ENCODE results near the gene TRAPPC6A.

Gene TRAPPC6A, protein sequence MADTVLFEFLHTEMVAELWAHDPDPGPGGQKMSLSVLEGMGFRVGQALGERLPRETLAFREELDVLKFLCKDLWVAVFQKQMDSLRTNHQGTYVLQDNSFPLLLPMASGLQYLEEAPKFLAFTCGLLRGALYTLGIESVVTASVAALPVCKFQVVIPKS

DNA sequence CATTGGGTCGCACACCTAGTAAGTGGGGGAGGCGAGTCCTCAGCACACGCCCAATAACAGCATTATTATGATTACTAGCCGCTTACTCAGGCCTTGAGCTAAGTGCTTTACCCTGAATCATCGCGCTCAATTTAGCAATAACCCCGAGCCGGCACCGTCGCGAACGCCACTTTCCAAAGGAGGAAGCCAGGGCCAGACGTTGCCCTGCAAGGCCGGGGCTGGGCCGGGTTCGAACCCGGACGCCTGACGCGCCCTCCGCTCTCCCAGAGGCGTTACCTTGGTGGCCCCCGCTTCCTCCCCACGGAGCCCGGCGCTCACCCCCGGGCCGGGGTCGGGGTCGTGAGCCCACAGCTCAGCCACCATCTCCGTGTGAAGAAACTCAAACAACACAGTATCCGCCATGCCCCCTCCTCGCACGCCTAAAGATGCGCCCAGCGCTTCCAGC, at the start of gene TRAPPC6A:
Gene TRAPPC6A (minus strand): TSS at position 421 of the 445 bp plus-strand sequence. CDS start 19 bp downstream, at position 402.
- Histone ChIP-seq H3K36me3 (ENCODE audit: insufficient read depth, low read length) (peaks cover 9% of the 10 kb centered on the region; the same call in 1 of the 2 replicates), H3K9ac (ENCODE audit: low read length) (peak within 1 kb of the TSS; percentile 80), H3K79me2 (ENCODE audit: insufficient read depth, low read length) (peaks cover 3% of the 10 kb centered on the region; the same call in 1 of the 2 replicates), H3K27ac (ENCODE audit: low read depth, low read length, poor library complexity, severe bottlenecking) (peak within 1 kb of the TSS; percentile 64), H4K20me1 (ENCODE audit: insufficient read depth, low read length) (no peaks in the 10 kb centered on the region), H3K9me3 (ENCODE audit: low read length) (no peaks in the 10 kb centered on the region), H3K4me3 (ENCODE audit: low read depth, low read length, poor library complexity, severe bottlenecking) (peak within 1 kb of the TSS; percentile 87), H3K27me3 (ENCODE audit: insufficient read depth, low read length) (no peaks in the 10 kb centered on the region), H3K4me2 (ENCODE audit: low read length) (peak within 1 kb of the TSS; percentile 95), H3F3A (ENCODE audit: insufficient read depth, low read length) (no peaks in the 10 kb centered on the region), H3K4me1 (ENCODE audit: insufficient read depth, low read length, severe bottlenecking) (peaks cover 24% of the 10 kb centered on the region), H3K9me2 (ENCODE audit: low read depth, low read length) (no peaks in the 10 kb centered on the region), H2AFZ (ENCODE audit: low read length) (0 out of 2 replicates have a peak within 1 kb of the TSS, but pooled peaks have one; percentile 5)
- TF ChIP-seq, protein P1, sequence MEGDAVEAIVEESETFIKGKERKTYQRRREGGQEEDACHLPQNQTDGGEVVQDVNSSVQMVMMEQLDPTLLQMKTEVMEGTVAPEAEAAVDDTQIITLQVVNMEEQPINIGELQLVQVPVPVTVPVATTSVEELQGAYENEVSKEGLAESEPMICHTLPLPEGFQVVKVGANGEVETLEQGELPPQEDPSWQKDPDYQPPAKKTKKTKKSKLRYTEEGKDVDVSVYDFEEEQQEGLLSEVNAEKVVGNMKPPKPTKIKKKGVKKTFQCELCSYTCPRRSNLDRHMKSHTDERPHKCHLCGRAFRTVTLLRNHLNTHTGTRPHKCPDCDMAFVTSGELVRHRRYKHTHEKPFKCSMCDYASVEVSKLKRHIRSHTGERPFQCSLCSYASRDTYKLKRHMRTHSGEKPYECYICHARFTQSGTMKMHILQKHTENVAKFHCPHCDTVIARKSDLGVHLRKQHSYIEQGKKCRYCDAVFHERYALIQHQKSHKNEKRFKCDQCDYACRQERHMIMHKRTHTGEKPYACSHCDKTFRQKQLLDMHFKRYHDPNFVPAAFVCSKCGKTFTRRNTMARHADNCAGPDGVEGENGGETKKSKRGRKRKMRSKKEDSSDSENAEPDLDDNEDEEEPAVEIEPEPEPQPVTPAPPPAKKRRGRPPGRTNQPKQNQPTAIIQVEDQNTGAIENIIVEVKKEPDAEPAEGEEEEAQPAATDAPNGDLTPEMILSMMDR (IDR thresholded peaks at IDR 0.05; ENCODE audit: low read length) = no peak
- no peak for TF ChIP-seq EZH2 (IDR thresholded peaks at IDR 0.05; ENCODE audit: borderline replicate concordance, low read length)

DNA sequence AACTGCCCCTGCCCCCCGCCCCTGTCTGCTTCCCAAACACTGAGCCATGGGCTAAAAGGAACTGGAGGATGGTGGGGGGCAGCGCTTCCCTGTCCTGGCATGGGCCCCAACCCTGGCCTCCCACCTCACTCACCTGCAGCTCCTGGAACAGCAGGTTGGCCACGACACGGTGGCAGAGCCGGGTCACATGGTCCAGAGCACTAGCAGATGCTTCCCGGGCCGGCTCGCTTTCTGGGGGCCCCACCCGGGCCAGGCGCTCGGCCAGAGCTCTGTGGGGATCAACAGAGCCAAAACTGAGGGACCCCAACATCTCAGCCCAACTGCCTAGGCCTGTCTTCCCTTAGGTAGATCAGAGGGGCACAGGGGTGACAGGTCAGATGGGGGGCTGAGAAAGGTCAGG, 46.6 kb upstream of the TRAPPC6A start:
- Histone ChIP-seq H3K4me3 (ENCODE audit: low read depth, low read length, poor library complexity, severe bottlenecking) (no peak overlapping the region), H3F3A (ENCODE audit: insufficient read depth, low read length) (no peaks in the 10 kb centered on the region), H3K27ac (ENCODE audit: low read depth, low read length, poor library complexity, severe bottlenecking) (no peak overlapping the region), H2AFZ (ENCODE audit: low read length) (no peak overlapping the region), H4K20me1 (ENCODE audit: insufficient read depth, low read length) (no peaks in the 10 kb centered on the region), H3K79me2 (ENCODE audit: insufficient read depth, low read length) (no peaks in the 10 kb centered on the region), H3K27me3 (ENCODE audit: insufficient read depth, low read length) (peaks cover 4% of the 10 kb centered on the region; the same call in 1 of the 2 replicates), H3K4me2 (ENCODE audit: low read length) (no peak overlapping the region), H3K9me2 (ENCODE audit: low read depth, low read length) (no peaks in the 10 kb centered on the region), H3K9ac (ENCODE audit: low read length) (no peak overlapping the region), H3K9me3 (ENCODE audit: low read length) (no peaks in the 10 kb centered on the region), H3K4me1 (ENCODE audit: insufficient read depth, low read length, severe bottlenecking) (no peaks in the 10 kb centered on the region), H3K36me3 (ENCODE audit: insufficient read depth, low read length) (no peaks in the 10 kb centered on the region)
- TF ChIP-seq, protein P1 (IDR thresholded peaks at IDR 0.05; ENCODE audit: low read length) = no peak
- TF ChIP-seq EZH2 (IDR thresholded peaks at IDR 0.05; ENCODE audit: borderline replicate concordance, low read length) = no peak

DNA sequence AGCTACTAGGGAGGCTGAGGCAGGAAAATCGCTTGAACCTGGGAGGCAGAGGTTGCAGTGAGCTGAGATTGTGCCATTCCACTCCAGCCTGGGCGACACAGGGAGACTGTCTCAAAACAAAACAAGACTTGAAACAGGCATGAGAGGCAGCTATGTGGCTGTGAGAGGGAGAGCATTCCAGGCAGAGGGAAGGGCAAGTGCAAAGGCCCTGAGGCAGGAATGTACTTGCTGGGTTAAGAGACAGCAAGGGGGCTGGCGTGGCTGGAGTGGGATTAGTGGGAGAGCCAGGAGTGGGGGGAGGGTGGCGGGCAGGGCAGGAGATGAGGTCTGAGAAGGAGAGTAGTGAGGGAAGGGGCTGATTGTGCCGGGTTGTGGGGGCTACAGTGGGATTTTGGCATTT, 45.8 kb upstream of the TRAPPC6A start:
- H3K36me3 ChIP-seq (ENCODE audit: insufficient read depth, low read length) = no peaks in the 10 kb centered on the region
- no peak overlapping the region for H3K4me3 ChIP-seq (ENCODE audit: low read depth, low read length, poor library complexity, severe bottlenecking)
- H4K20me1 ChIP-seq (ENCODE audit: insufficient read depth, low read length) = no peaks in the 10 kb centered on the region
- H3K9ac ChIP-seq (ENCODE audit: low read length) = no peak overlapping the region
- H3K9me3 ChIP-seq (ENCODE audit: low read length) = no peaks in the 10 kb centered on the region
- H3K27ac ChIP-seq (ENCODE audit: low read depth, low read length, poor library complexity, severe bottlenecking) = no peak overlapping the region
- H3K4me1 ChIP-seq (ENCODE audit: insufficient read depth, low read length, severe bottlenecking) = no peaks in the 10 kb centered on the region
- TF ChIP-seq EZH2 (IDR thresholded peaks at IDR 0.05; ENCODE audit: borderline replicate concordance, low read length) = no peak
- TF ChIP-seq, protein P1 (IDR thresholded peaks at IDR 0.05; ENCODE audit: low read length) = no peak
- no peaks in the 10 kb centered on the region for H3K79me2 ChIP-seq (ENCODE audit: insufficient read depth, low read length)
- H2AFZ ChIP-seq (ENCODE audit: low read length) = no peak overlapping the region
- H3F3A ChIP-seq (ENCODE audit: insufficient read depth, low read length) = no peaks in the 10 kb centered on the region
- no peaks in the 10 kb centered on the region for H3K9me2 ChIP-seq (ENCODE audit: low read depth, low read length)
- H3K27me3 ChIP-seq (ENCODE audit: insufficient read depth, low read length) = peaks cover 4% of the 10 kb centered on the region; the same call in 1 of the 2 replicates
- H3K4me2 ChIP-seq (ENCODE audit: low read length) = no peak overlapping the region

All from OCI-LY1 (cell line).